ENCODE data around the gene FKBP15.
"Not testable (repeated sequence)": the region's sequence is repeated elsewhere in the genome, so short reads cannot be mapped to it uniquely, and the experiment has no call there.

- not testable (repeated sequence) for TF ChIP-seq EZH2 (IDR thresholded peaks at IDR 0.05; ENCODE audit: low read depth, unreplicated experiment); CTCF (conservative IDR thresholded peaks at IDR 0.05; ENCODE audit: low read depth in 2 of 2); JUNB (IDR thresholded peaks at IDR 0.05; ENCODE audit: unreplicated experiment); EZH2phosphoT487 (IDR thresholded peaks at IDR 0.05; ENCODE audit: unreplicated experiment); REST (IDR thresholded peaks at IDR 0.05; ENCODE audit: unreplicated experiment); CREB1 (CRISPR knock-in tag; IDR thresholded peaks at IDR 0.05; ENCODE audit: low read depth); ZNF114 (CRISPR knock-in tag; IDR thresholded peaks at IDR 0.05)
These were observed 80.2 kb downstream of the FKBP15 start for GRCh38 chr9:113140896-113141295.

All from GM23338 (cell line).